ENCODE results near the gene RERGL.
A peak's percentile ranks its signal among the peaks of the same experiment; 100 is the strongest.

The RERGL gene

DNA sequence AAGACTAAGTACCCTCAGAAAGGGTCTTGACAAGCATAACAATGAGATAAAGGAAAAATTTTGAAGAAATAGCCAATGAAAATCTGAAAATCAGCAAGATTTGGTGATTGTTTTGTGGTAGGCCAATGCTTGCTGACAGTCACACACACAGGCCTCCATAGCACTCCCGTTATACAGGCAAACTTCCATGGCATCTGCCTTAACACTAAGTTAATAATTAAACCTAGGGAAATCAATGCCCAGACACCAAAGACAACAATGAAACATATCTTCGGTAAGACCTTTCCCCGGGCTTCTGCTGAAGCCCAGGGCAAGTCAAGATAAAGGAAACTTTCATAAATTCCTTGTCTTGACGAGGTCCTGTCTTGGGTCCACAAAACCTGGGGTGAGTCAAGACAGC, 18.6 kb upstream of the RERGL start:
- no peak for DNase-seq (ENCODE audit: low read depth)
- H3K4me3 ChIP-seq (ENCODE audit: low read depth, low read length): no peak overlapping the region
- TF ChIP-seq CTCF (IDR thresholded peaks at IDR 0.05; ENCODE audit: insufficient read depth, low read depth, low read length, missing control alignments): no peak

- DNase-seq (ENCODE audit: low read depth): no peak
- TF ChIP-seq CTCF (IDR thresholded peaks at IDR 0.05; ENCODE audit: insufficient read depth, low read depth, low read length, missing control alignments): no peak
- no peak overlapping the region for H3K4me3 ChIP-seq (ENCODE audit: low read depth, low read length)
These were observed 13.6 kb upstream of the RERGL start for GRCh38 chr12:18103624-18104023.

DNA sequence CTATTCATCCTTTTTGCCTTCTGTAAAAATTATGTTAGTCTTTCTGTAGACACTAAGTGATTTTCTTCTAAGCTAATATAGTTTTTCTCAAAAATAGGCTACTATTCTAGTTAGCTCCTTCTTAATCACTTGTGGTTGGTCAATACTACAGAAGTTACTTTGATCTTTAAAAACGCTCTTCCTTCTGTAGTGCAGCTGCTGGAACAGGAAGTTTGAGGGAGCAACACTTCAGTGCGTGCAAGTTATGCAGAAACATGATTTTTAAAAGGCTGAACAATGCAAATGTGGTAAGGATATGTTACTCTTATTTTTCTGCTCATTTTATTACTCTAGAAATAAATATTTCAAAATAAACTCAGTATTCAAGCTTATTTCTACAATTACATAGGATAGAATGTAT, 11.1 kb upstream of the RERGL start:
- no peak overlapping the region for H3K4me3 ChIP-seq (ENCODE audit: low read depth, low read length)
- TF ChIP-seq CTCF (IDR thresholded peaks at IDR 0.05; ENCODE audit: insufficient read depth, low read depth, low read length, missing control alignments): no peak
- DNase-seq (ENCODE audit: low read depth): peak; percentile 30

DNA sequence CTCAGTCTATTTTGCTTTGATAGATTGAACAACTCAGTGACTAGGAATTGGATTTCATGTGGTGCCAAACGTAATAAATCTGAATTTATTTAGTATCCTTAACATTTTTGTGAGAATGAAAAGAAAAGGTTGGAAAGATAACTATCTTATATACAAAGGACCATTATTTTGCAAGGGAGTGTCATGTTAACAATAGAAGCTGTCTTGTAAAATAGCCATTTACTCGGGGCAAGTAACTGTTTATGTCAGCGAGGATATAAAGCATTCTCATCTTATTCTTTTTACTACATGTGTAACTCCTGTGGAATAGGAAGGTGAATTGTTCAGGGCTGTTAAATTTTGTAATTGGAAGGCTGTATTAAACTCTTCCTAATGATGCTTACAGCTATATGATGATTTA, 5.9 kb downstream of the RERGL start:
- no peak for DNase-seq (ENCODE audit: low read depth)
- no peak for TF ChIP-seq CTCF (IDR thresholded peaks at IDR 0.05; ENCODE audit: insufficient read depth, low read depth, low read length, missing control alignments)
- H3K4me3 ChIP-seq (ENCODE audit: low read depth, low read length): no peak overlapping the region

GRCh38 chr12:18079541-18080246, 10.3 kb downstream of the RERGL start:
- H3K4me3 ChIP-seq (ENCODE audit: low read depth, low read length): no peak overlapping the region
- TF ChIP-seq CTCF (IDR thresholded peaks at IDR 0.05; ENCODE audit: insufficient read depth, low read depth, low read length, missing control alignments): no peak
- DNase-seq (ENCODE audit: low read depth): no peak

DNA sequence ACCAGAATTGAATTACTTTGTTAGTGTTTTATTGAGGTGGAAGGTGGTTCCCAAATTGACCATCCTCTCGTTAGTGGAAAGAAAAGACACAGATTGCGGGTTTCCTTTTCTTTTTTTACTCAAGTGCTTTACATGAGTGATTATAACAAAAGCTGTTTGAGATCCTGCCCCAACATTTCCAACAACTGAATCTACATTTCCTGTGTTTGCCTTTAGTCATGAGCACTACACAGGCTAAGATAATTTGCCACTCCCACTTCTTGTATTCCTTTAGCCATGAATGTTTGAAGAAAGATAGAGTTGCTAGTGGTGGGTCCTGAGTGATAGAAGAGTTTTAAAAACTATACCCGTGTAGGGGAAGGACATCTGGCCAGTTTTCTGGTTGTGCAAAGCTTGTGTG, 16.0 kb downstream of the RERGL start:
- H3K4me3 ChIP-seq (ENCODE audit: low read depth, low read length): no peak overlapping the region
- no peak for TF ChIP-seq CTCF (IDR thresholded peaks at IDR 0.05; ENCODE audit: insufficient read depth, low read depth, low read length, missing control alignments)
- DNase-seq (ENCODE audit: low read depth): no peak

- no peak for TF ChIP-seq CTCF (IDR thresholded peaks at IDR 0.05; ENCODE audit: insufficient read depth, low read depth, low read length, missing control alignments)
- H3K4me3 ChIP-seq (ENCODE audit: low read depth, low read length): no peak overlapping the region
- DNase-seq (ENCODE audit: low read depth): no peak
These were observed 17.3 kb downstream of the RERGL start for GRCh38 chr12:18072723-18073122.

All from GM12865 (cell line).